Nephron (organoid): ENCODE results near the gene BACH2.

ENCODE experiments used
- H3K27ac Mint-ChIP-seq, 3 experiments: 2 replicates each; pipeline ENCODE4 v1.8.0; 2020; ENCODE audit warnings: mixed read lengths in 3 of 3, mild to moderate bottlenecking in 2 of 3, moderate library complexity in 1 of 3
- H3K27me3 Mint-ChIP-seq: 2 replicates; pipeline ENCODE4 v1.8.0; 2021; ENCODE audit warnings: low read depth, mild to moderate bottlenecking, moderate library complexity, mixed read lengths
- H3K36me3 Mint-ChIP-seq: 2 replicates; pipeline ENCODE4 v1.8.0; 2020; ENCODE audit warnings: low read depth, mixed read lengths
- H3K4me1 Mint-ChIP-seq: 2 replicates; pipeline ENCODE4 v1.8.0; 2020; ENCODE audit warnings: mixed read lengths
- H3K4me3 Mint-ChIP-seq, 3 experiments: 2 replicates each; pipeline ENCODE4 v1.8.0; 2020; ENCODE audit warnings: mild to moderate bottlenecking in 3 of 3, mixed read lengths in 3 of 3, moderate library complexity in 2 of 3
- H3K9me3 Mint-ChIP-seq: 2 replicates; pipeline ENCODE4 v1.8.0; 2020; ENCODE audit warnings: mixed read lengths
- CTCF ChIP-seq, 3 experiments: fragments of 200-600 bp; sonication (generic); IDR thresholded peaks; one replicate each; pipeline ENCODE4 v1.5.0; 2021; ENCODE audit warnings: antibody characterized with exemption in 3 of 3; ENCODE audit not compliant: unreplicated experiment in 3 of 3

Gene BACH2

GRCh38 chr6:90086517-90086916 lies 210.1 kb downstream of the BACH2 start:
- Mint-ChIP-seq H3K4me3 (no peak overlapping the region), H3K27ac (no peak overlapping the region), H3K27me3 (no peaks in the 10 kb centered on the region), H3K36me3 (no peaks in the 10 kb centered on the region), H3K9me3 (no peaks in the 10 kb centered on the region), H3K4me1 (no peaks in the 10 kb centered on the region)
- no peak for TF ChIP-seq CTCF (IDR thresholded peaks at IDR 0.05; ENCODE audit: unreplicated experiment in 3 of 3)

GRCh38 chr6:90083891-90084290 lies 212.8 kb downstream of the BACH2 start:
- no peak overlapping the region for H3K4me3 Mint-ChIP-seq
- no peaks in the 10 kb centered on the region for H3K27me3 Mint-ChIP-seq
- H3K4me1 Mint-ChIP-seq, result no peaks in the 10 kb centered on the region
- TF ChIP-seq CTCF (IDR thresholded peaks at IDR 0.05; ENCODE audit: unreplicated experiment in 3 of 3), result no peak
- no peaks in the 10 kb centered on the region for H3K9me3 Mint-ChIP-seq
- H3K36me3 Mint-ChIP-seq, result no peaks in the 10 kb centered on the region
- H3K27ac Mint-ChIP-seq, result no peak overlapping the region

GRCh38 chr6:90082847-90083246 lies 213.8 kb downstream of the BACH2 start:
- TF ChIP-seq CTCF (IDR thresholded peaks at IDR 0.05; ENCODE audit: unreplicated experiment in 3 of 3), result no peak
- no peak overlapping the region for H3K4me3 Mint-ChIP-seq
- H3K9me3 Mint-ChIP-seq, result no peaks in the 10 kb centered on the region
- H3K27ac Mint-ChIP-seq, result no peak overlapping the region
- no peaks in the 10 kb centered on the region for H3K36me3 Mint-ChIP-seq
- no peaks in the 10 kb centered on the region for H3K4me1 Mint-ChIP-seq
- no peaks in the 10 kb centered on the region for H3K27me3 Mint-ChIP-seq

- peaks cover 4% of the 10 kb centered on the region for H3K4me1 Mint-ChIP-seq
- no peak for TF ChIP-seq CTCF (IDR thresholded peaks at IDR 0.05; ENCODE audit: unreplicated experiment in 3 of 3)
- H3K4me3 Mint-ChIP-seq, result no peak overlapping the region
- H3K9me3 Mint-ChIP-seq, result no peaks in the 10 kb centered on the region
- no peaks in the 10 kb centered on the region for H3K36me3 Mint-ChIP-seq
- no peaks in the 10 kb centered on the region for H3K27me3 Mint-ChIP-seq
- H3K27ac Mint-ChIP-seq, result no peak overlapping the region
These were observed 215.7 kb downstream of the BACH2 start for GRCh38 chr6:90080876-90081481.

- no peak overlapping the region for H3K27ac Mint-ChIP-seq
- no peaks in the 10 kb centered on the region for H3K27me3 Mint-ChIP-seq
- no peaks in the 10 kb centered on the region for H3K9me3 Mint-ChIP-seq
- H3K4me1 Mint-ChIP-seq, result peaks cover 4% of the 10 kb centered on the region
- H3K4me3 Mint-ChIP-seq, result no peak overlapping the region
- TF ChIP-seq CTCF (IDR thresholded peaks at IDR 0.05; ENCODE audit: unreplicated experiment in 3 of 3), result no peak
- no peaks in the 10 kb centered on the region for H3K36me3 Mint-ChIP-seq
These were observed 216.8 kb downstream of the BACH2 start for GRCh38 chr6:90079560-90080490.
